T-helper 1 cell treated with Interleukin-12 subunit alpha and Interleukin-12 subunit beta and Interleukin-4 antibody, amounts not matched to agents 30 μg/mL and 1 μg/mL, for 36 hours (primary cell): ENCODE data around the gene KRT36.

Source experiments
- H3K27ac Mint-ChIP-seq: one replicate; pipeline ENCODE4 v1.8.0; 2021; ENCODE audit warnings: mild to moderate bottlenecking, mixed read lengths
- H3K27me3 Mint-ChIP-seq: one replicate; pipeline ENCODE4 v1.8.0; 2021; ENCODE audit warnings: low read depth, mixed read lengths
- H3K36me3 Mint-ChIP-seq: one replicate; pipeline ENCODE4 v1.8.0; 2021; ENCODE audit warnings: low read depth, mixed read lengths
- H3K4me1 Mint-ChIP-seq: one replicate; pipeline ENCODE4 v1.8.0; 2021; ENCODE audit warnings: low read depth, mixed read lengths
- H3K4me3 Mint-ChIP-seq: one replicate; pipeline ENCODE4 v1.8.0; 2021; ENCODE audit warnings: mild to moderate bottlenecking, moderate library complexity, mixed read lengths
- H3K9me3 Mint-ChIP-seq: one replicate; pipeline ENCODE4 v1.8.0; 2021; ENCODE audit warnings: mixed read lengths

KRT36 gene

GRCh38 chr17:41528959-41529353, 39.2 kb upstream of the KRT36 start:
- Mint-ChIP-seq H3K27ac (no peak overlapping the region), H3K27me3 (peaks cover 65% of the 10 kb centered on the region), H3K9me3 (no peaks in the 10 kb centered on the region), H3K4me1 (no peaks in the 10 kb centered on the region), H3K36me3 (no peaks in the 10 kb centered on the region), H3K4me3 (no peak overlapping the region)

GRCh38 chr17:41527063-41528023, 37.6 kb upstream of the KRT36 start:
- Mint-ChIP-seq H3K4me1 (no peaks in the 10 kb centered on the region), H3K27me3 (peaks cover 54% of the 10 kb centered on the region), H3K27ac (no peak overlapping the region), H3K36me3 (no peaks in the 10 kb centered on the region), H3K9me3 (no peaks in the 10 kb centered on the region), H3K4me3 (no peak overlapping the region)

DNA sequence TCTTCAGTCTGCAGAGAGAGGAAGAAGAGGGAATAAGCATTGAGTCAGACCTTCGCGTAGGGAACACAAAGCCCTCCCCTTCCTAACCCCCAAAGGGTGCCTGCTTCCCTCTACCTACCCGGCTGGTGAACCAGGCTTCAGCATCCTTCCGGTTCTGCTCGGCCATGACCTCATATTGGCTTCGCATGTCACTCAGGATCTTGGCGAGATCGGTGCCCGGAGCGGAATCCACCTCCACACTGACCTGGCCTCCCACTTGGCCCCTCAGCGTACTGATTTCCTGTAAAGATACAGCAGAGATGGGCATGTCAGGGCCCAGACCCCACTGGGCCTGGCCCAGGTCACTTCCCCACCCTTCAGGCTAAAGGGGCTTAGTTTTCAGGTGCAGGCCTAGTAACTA, 34.6 kb upstream of the KRT36 start:
- Mint-ChIP-seq H3K9me3 (no peaks in the 10 kb centered on the region), H3K4me1 (no peaks in the 10 kb centered on the region), H3K36me3 (no peaks in the 10 kb centered on the region), H3K4me3 (no peak overlapping the region), H3K27ac (no peak overlapping the region), H3K27me3 (peaks cover 28% of the 10 kb centered on the region)

- H3K9me3 Mint-ChIP-seq = no peaks in the 10 kb centered on the region
- H3K27me3 Mint-ChIP-seq = peaks cover 23% of the 10 kb centered on the region
- no peak overlapping the region for H3K27ac Mint-ChIP-seq
- no peak overlapping the region for H3K4me3 Mint-ChIP-seq
- H3K4me1 Mint-ChIP-seq = no peaks in the 10 kb centered on the region
- no peaks in the 10 kb centered on the region for H3K36me3 Mint-ChIP-seq
These were observed 34.1 kb upstream of the KRT36 start for GRCh38 chr17:41523787-41524186.

- peaks cover 17% of the 10 kb centered on the region for H3K27me3 Mint-ChIP-seq
- no peaks in the 10 kb centered on the region for H3K9me3 Mint-ChIP-seq
- H3K4me1 Mint-ChIP-seq = no peaks in the 10 kb centered on the region
- no peak overlapping the region for H3K4me3 Mint-ChIP-seq
- no peak overlapping the region for H3K27ac Mint-ChIP-seq
- H3K36me3 Mint-ChIP-seq = no peaks in the 10 kb centered on the region
These were observed 33.5 kb upstream of the KRT36 start for GRCh38 chr17:41523225-41523593.

DNA sequence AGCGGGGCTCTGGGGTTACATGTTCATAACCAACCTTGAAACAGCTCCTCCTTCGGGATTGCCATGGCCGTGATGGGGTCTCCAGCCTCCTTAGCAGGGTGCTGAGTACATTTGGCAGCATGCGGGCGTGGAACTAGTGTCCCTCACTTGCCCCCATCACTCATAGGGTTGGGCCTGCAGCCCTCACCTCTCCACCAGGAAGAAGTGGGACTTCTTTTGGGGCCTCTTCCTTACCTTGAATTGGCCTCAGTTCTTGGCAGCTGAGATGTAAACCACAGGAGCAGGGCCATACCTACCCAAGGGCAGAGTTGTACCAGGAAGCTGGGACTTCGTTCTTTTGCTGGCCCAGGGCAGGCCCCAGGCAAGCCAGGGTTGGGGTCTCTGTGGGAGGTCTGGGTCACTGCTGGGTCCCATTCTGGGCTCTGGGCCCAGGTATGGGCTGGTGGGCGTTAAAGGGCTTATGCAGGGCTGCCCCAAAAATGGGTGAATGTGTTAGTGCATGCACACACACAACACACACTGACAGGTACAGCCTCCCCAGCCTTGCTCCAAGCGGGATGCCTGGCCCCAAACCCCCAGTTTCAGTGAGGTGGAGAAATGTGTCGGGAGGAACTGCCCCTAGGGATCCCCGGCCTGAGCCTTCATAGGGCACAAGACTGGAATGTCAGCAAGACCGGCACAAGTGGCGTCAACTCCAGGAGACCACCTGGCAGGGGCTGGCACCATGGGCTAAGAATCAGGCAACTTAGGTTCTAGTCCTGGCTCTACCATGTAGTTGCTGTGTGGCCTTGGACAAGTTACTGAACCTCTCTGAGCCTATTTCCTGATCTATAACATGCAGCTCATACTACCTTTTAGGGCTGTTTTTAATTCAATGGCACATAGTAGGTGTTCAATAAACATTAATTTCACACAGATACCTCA, 32.9 kb upstream of the KRT36 start:
- Mint-ChIP-seq H3K27me3 (peaks cover 14% of the 10 kb centered on the region), H3K27ac (no peak overlapping the region), H3K9me3 (no peaks in the 10 kb centered on the region)

GRCh38 chr17:41521574-41522261, 32.0 kb upstream of the KRT36 start:
- no peaks in the 10 kb centered on the region for H3K9me3 Mint-ChIP-seq
- no peak overlapping the region for H3K4me3 Mint-ChIP-seq
- no peak overlapping the region for H3K27ac Mint-ChIP-seq
- H3K36me3 Mint-ChIP-seq = no peaks in the 10 kb centered on the region
- H3K27me3 Mint-ChIP-seq = peaks cover 6% of the 10 kb centered on the region
- H3K4me1 Mint-ChIP-seq = no peaks in the 10 kb centered on the region

More for the DNA sequence above, 32.9 kb upstream of the KRT36 start:
- H3K4me1 Mint-ChIP-seq = no peaks in the 10 kb centered on the region
- H3K4me3 Mint-ChIP-seq = no peak overlapping the region
- H3K36me3 Mint-ChIP-seq = no peaks in the 10 kb centered on the region

- no peaks in the 10 kb centered on the region for H3K9me3 Mint-ChIP-seq
- no peak overlapping the region for H3K27ac Mint-ChIP-seq
- no peaks in the 10 kb centered on the region for H3K36me3 Mint-ChIP-seq
- H3K4me1 Mint-ChIP-seq = no peaks in the 10 kb centered on the region
- peaks cover 5% of the 10 kb centered on the region for H3K27me3 Mint-ChIP-seq
- H3K4me3 Mint-ChIP-seq = no peak overlapping the region
These were observed 31.3 kb upstream of the KRT36 start for GRCh38 chr17:41520821-41521521.

GRCh38 chr17:41519501-41520224, 30.0 kb upstream of the KRT36 start:
- Mint-ChIP-seq H3K27ac (no peak overlapping the region), H3K4me1 (no peaks in the 10 kb centered on the region), H3K9me3 (no peaks in the 10 kb centered on the region), H3K4me3 (no peak overlapping the region), H3K36me3 (no peaks in the 10 kb centered on the region), H3K27me3 (peaks cover under 1% of the 10 kb centered on the region)

GRCh38 chr17:41518789-41519449, 29.2 kb upstream of the KRT36 start, which contains the start of gene KRT15:
Gene KRT15 (minus strand): TSS chr17:41518890. CDS start chr17:41518827, 63 bp downstream.
- no peaks in the 10 kb centered on the region for H3K4me1 Mint-ChIP-seq
- no peak within 1 kb of the TSS for H3K27ac Mint-ChIP-seq
- no peaks in the 10 kb centered on the region for H3K9me3 Mint-ChIP-seq
- peaks cover 3% of the 10 kb centered on the region for H3K27me3 Mint-ChIP-seq
- no peaks in the 10 kb centered on the region for H3K36me3 Mint-ChIP-seq
- no peak within 1 kb of the TSS for H3K4me3 Mint-ChIP-seq

GRCh38 chr17:41518031-41518430, 28.3 kb upstream of the KRT36 start:
- peaks cover 3% of the 10 kb centered on the region for H3K27me3 Mint-ChIP-seq
- H3K9me3 Mint-ChIP-seq = no peaks in the 10 kb centered on the region
- H3K4me1 Mint-ChIP-seq = no peaks in the 10 kb centered on the region
- H3K36me3 Mint-ChIP-seq = no peaks in the 10 kb centered on the region
- no peak overlapping the region for H3K27ac Mint-ChIP-seq
- no peak overlapping the region for H3K4me3 Mint-ChIP-seq

DNA sequence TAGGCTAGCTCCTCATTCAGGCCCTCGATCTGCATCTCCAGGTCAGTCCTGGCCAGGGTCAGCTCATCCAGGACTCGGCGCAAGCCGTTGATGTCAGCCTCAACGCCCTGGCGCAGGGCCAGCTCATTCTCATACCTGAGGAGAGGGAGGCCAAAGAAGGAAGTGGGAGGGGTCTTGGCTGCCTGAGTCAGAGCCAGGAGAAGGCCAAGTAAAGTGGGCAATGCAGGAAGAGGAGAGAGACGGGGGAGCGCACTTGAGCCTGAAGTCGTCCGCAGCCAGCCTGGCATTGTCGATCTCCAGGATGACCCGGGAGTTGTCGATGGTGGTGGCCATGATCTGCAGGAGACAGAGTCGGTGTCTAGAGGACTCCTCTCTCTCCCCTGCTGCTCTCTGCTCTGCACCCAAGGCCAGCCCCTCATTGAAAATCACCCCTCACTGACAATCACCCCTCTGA, 27.1 kb upstream of the KRT36 start:
- no peaks in the 10 kb centered on the region for H3K9me3 Mint-ChIP-seq
- peaks cover 3% of the 10 kb centered on the region for H3K27me3 Mint-ChIP-seq
- no peaks in the 10 kb centered on the region for H3K36me3 Mint-ChIP-seq
- H3K4me3 Mint-ChIP-seq = no peak overlapping the region
- H3K27ac Mint-ChIP-seq = no peak overlapping the region
- no peaks in the 10 kb centered on the region for H3K4me1 Mint-ChIP-seq
